Measurements from ENCODE around the gene TTC3. TPM values are rescaled to one million over a fixed set of nuclear protein-coding genes. Genes with fewer than 3 reads are reported as not detected.
A peak's percentile ranks its signal among the peaks of the same experiment; 100 is the strongest.
"Not testable (repeated sequence)": the region's sequence is repeated elsewhere in the genome, so short reads cannot be mapped to it uniquely, and the experiment has no call there.

The TTC3 gene
- polyA plus RNA-seq, 10 donors, result 124 to 170 (median 135) TPM

DNA sequence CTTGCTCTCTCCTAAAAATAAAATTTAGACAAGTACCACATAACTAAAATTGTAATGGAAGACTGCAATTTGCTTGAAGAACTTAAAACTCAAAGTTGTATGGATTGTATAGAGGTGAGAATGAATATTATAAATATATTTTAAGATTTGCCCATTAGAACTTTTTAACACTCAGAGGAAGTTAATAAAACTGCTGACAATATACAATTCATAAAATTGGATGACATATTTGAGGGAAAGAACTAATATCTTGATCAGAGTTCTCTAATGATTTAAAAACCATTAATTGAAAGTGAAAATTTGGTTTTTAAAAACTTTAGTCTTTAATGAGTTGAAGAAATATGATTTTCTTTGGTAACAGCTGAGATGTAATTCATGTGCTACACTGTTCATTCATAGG lies 20.9 kb downstream of the TTC3 start:
- no peak for DNase-seq

DNA sequence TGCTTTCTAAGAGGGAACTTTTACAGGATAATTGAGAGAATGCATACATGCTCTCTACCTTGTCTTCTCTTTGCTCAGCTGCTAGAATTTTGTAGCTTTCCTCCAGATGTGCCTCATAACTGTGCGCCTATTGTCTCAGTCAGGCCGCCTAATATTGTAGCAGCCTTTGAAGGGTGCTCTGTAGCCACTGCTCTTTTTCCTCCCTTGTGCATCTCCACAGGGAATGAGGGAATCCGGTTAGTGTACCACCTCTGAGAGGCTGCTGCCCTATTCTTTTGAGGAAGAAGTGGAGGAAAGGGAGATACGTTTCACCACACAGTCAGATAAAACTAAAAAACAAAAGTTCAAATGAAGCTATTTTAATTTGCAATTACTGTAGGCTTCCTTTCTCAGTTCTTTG lies 22.8 kb downstream of the TTC3 start:
- no peak for DNase-seq

DNA sequence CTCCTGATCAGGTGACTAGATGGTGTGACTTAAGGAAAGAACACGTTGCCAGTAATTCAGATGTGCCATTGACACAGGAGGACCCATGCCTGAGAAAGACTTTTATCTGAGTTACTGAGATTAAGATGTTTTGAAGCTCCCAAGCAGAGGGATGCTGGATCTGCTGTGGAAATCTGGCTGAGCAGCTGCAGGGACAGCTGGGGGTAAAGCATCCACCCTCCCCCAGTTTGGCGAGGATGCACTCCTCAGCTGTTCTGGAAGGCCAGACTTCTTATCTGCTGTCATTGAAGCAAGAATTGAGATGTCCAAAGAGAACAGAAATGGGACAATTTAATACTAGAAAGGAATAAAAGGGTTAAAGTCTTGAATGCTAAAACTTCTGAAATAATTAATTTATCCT lies 25.7 kb downstream of the TTC3 start:
- peak; percentile 11 to 32 (median 28) for DNase-seq

DNA sequence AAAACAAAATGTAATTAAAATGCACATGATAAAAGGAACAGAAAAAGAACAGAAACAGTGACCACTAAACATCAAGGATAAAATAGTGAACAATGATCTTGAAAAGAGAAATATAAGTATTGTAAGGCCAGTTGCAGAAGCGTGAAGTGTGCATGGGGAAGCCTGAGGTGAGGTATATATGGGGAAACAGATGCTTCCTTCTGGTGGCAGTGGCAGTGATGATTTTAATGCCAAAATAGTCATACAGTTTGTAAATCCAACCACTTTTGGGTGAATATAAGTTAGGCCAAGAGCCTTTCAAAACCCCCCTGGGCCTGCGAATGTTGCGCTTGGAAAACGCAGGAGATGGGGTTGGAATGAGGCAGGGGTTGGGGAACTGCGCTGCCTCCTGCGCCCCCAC lies 27.3 kb downstream of the TTC3 start:
- no peak for DNase-seq

DNA sequence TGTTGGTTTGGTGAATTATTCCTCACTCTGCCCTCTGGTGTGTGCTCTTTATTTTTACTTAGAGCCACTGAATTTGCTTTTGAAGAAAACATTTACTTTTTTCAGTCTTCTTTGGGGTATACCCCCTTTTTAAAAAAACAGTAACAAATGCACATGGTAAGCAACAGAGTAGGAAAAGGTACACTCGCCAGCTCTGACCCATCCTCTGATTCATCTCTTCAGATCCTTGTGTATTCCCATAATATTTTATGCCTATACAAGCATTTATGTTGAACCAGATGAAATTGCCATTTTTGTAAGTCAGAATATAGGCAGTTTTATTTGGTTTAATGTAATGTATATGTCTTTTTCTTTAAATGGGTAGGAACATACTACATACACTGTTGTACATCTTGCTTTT lies 28.3 kb downstream of the TTC3 start:
- no peak for DNase-seq

DNA sequence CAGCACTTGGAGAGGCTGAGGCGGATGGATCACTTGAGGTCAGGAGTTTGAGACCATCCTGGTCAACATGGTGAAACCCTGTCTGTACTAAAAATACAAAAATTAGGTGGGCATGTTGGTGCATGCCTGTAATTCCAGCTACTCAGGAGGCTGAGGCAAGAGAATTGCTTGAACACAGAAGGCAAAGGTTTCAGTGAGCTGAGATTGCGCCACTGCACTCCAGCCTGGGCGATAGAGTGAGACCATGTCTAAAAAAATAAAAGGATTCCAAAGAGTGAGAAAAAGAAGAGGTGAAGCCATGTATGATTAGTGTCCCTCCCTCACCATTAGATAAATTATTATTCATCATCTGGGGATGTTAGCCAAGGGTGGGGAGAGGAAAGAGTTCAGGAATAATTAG lies 29.7 kb downstream of the TTC3 start:
- DNase-seq, result not testable (repeated sequence)

DNA sequence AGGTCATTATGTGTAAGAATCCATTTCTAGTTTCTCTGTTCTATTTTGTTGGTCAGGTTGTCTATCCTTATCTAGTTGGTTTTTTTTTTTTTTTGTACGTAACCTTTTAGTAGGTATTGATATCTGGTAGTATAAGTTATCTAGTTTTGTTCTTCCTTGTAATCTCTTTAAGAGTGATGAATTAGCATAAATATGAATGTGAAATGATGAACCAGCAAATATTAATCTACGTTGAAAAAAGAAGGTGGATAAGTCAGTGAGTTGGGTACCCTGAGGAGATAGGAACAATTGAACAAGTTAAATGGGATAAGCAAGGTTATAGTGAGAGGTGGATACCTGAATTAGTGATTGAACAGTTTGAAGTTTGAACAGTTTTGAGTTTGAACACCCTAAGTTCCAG lies 33.9 kb downstream of the TTC3 start:
- no peak for DNase-seq

DNA sequence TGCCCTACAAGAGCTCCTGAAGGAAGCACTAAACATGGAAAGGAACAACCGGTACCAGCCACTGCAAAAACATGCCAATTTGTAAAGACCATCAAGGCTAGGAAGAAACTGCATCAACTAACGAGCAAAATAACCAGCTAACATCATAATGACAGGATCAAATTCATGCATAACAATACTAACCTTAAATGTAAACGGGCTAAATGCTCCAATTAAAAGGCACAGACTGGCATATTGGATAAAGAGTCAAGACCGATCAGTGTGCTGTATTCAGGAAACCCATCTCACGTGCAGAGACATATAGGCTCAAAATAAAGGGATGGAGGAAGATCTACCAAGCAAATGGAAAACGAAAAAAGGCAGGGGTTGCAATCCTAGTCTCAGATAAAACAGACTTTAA lies 38.0 kb downstream of the TTC3 start:
- DNase-seq, result not testable (repeated sequence)

DNA sequence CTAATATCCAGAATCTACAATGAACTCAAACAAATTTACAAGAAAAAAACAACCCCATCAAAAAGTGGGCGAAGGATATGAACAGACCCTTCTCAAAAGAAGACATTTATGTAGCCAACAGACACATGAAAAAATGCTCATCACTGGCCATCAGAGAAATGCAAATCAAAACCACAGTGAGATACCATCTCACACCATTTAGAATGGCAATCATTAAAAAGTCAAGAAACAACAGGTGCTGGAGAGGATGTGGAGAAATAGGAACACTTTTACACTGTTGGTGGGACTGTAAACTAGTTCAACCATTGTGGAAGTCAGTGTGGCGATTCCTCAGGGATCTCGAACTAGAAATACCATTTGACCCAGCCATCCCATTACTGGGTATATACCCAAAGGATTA lies 41.2 kb downstream of the TTC3 start:
- DNase-seq, result not testable (repeated sequence)

DNA sequence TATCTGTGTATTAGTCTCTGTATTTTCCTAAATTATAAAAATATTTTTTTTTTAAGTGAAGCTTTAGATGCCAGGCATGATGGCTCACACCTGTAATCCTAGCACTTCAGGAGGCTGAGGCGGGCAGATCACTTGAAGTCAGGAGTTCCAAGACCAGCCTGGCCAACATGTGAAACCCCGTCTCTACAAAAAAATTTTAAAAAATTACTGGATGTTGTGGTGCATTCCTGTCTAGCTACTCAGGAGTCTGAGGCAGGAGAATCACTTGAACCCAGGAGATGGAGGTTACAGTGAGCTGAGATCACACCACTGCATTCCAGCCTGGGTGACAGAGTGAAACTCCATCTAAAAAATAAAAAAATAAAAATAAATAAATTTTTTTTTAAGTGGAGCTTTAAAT lies 43.4 kb downstream of the TTC3 start:
- DNase-seq, result not testable (repeated sequence)

DNA sequence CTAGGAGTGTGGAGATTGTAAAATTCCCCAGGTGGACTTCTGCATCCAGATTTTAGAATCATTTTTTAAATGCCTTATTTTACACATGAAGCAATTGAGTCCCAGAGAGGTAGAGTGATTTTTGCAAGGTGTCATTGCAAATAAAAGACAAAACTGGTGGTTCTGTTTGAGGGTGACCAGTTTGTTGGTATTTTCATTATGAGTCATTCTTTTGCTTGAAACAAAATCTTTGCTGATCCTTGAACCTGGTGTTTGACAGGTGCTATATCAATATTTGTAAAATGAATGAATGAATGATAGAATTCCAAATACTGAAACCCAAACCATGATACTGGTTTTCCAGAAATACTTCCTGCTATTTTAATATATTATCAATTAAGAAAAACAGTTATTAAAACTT lies 44.1 kb downstream of the TTC3 start:
- DNase-seq, result no peak

DNA sequence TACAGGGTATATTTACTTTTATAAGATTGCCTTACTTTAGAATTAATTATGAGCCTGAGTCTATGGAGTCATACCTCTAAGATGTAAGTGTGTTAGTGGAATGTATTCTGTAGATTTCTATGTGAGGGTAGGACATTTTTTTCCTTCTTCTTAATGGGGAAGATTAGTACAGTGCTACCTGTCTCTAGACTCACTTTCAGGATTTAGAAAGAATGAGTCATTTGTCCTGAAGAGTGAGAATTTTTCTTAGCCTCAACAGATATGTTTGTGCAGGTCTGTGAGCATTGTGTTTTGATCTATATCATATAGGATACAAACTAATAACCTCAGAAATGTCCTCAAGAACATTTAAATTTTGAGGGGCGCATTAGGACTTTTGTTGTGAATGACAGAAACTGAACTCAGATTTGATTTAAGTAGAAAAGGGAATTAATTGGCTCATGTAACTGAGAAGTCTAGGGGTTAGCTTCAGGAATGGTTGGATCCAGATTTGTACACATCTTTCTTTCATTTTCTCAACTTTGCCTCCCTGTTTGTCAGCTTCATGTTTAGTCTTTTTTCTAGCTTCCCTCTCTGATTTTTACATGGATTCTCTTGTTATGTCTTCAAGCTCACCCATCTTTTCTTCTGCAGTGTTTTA lies 45.3 kb downstream of the TTC3 start:
- no peak for DNase-seq

DNA sequence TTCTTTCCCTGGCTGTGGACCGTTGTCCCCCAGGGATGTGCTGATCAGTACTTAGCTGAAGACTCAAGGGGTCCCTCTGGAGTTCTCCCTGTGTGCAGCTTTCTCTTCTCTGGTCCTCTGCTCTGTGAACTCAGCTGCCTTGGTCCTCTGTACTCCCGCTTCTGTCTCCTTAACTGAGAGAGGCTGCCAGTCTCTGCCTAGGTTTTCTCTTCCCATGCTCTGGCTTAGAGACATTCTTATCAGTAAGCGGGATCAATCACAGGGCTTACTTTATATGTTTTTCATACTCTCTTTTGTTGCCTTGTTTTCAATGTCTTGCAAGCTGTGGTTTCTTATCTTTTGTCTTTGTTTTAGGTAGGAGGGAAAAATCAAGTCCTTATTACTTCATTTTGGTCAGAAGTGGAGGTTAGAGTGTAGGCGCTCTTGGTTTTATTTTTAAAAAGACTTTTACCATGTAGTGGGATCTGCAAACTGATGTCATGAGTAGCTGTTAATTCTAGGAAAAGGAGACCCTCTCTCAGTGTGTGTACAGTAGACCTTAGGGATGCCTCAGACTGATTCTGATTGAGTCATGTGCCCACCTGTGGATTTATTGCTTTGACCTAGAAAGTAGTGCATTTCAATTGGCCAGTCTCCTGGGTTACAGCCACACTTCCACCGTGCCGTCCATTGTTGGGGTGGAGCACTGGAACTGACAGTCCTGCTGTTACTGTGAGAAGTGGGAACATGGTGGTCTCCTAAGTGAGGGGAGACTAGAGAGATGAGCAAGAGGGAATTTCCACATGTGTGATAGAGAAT lies 46.6 kb downstream of the TTC3 start:
- no peak for DNase-seq

DNA sequence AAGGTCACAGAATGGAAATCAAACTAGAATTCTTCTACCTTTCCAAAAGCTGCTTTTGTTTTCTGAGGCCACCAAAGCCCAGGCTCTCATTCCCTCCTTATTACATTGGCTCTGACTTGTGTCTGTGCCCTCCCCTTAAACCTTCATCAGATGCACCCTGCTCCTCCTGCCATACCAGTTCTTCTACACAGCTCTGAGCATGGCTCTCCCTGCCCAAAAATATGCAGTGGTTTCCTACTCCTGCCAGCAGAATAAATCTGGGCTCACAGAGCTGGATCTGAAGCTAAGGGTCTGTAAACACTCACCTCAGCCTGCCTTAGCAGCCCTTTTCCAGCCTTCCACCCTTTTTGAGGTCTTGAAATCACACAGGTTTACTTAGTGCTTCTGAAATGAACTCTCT lies 55.0 kb downstream of the TTC3 start:
- DNase-seq, result no peak

DNA sequence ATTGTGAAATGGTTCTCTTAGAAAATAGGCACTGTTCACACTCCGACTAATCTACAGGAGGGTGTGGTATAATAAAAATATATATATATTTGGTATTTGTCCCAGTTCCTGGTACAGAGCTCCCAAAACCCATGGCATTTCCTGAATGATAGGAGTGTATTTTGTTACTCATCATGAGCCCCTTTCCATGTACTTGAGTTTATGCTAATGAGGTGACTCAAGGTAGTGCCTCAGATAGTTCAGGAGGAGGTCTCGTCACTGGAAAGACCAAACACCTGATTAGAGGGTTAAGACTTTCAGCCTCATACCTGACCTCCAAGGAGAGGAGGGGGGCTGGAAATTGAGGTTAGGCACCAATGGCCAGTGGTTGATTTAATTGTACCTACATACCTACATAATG lies 57.9 kb downstream of the TTC3 start:
- no peak for DNase-seq

DNA sequence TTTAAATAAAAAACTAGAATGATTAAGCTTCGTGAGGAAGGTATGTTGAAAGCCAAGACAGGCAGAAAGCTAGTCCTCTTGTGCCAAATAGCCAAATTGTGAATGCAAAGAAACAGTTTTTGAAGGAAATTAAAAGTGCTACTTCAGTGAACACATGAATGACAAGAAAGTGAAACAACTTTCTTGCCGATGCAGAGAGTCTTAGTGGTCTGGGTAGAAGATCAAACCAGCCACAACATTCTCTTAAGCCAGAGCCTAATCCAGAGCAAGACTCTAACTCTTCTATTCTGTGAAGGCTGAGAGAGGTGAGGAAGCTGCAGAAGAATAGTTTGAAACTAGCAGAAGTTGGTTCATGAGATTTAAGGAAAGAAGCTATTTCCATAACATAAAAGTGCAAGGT lies 63.2 kb downstream of the TTC3 start:
- DNase-seq, result no peak

DNA sequence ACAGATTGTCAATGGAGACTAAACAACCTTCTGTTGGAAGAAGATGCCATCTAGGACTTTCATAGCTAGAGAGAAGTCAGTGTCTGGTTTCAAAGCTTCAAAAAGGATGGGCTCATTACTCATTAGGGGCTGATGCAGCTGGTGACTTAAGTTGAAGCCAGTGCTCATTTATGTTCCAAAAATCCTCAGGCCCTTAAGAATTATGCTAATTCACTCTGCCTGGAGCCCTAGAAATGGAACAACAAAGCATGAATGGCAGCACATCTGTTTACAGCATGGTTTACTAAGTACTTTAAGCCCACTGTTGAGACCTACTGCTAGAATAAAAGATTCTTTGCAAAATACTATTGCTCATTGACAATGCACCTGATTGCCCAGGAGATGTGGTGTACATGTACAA lies 63.7 kb downstream of the TTC3 start:
- no peak for DNase-seq

DNA sequence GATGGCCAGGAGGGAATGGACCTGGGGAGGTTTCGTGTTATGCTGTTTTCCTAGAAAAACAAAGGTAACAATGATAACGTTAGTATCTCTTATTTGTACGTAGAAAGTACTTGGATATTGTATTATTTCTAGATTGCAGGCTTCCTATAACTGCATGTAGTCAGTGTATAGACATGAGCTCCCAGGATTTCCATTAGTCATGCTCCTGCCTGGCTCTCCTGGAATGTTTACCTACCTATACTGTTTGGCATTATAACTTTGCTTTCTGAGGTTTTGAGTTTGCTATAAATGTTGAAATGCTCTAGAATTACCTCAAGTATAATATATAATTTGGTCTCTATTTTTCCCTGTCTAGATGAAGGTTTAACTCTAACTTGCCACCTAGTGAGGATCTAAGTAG lies 66.1 kb downstream of the TTC3 start:
- DNase-seq, result no peak

DNA sequence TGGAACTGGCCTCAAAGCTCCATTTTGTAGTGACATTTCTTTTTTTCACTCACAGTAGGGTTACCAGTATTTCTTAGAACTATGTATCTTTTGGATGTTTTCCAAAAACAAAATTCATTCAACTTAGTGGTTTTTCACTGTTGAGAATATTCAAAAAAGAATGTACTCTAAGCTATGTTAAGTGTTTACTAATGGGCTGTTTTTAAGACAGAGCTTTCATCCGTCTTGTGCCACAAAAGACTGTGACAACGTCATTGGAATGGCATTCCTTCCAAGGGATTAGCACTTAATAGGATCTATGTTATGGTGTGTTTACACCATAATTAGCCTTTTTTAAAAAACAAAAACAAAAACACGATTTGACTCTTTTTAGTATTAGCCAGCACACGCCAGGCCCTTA lies 66.8 kb downstream of the TTC3 start:
- DNase-seq, result peak in 1 of 3 donors; percentile 55

DNA sequence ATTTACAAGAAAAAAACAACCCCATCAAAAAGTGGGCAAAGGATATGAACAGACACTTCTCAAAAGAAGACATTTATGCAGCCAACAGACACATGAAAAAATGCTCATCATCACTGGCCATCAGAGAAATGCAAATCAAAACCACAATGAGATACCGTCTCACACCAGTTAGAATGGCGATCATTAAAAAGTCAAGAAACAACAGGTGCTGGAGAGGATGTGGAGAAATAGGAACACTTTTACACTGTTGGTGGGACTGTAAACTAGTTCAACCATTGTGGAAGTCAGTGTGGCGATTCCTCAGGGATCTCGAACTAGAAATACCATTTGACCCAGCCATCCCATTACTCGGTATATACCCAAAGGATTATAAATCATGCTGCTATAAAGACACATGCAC lies 70.3 kb downstream of the TTC3 start:
- not testable (repeated sequence) for DNase-seq

DNA sequence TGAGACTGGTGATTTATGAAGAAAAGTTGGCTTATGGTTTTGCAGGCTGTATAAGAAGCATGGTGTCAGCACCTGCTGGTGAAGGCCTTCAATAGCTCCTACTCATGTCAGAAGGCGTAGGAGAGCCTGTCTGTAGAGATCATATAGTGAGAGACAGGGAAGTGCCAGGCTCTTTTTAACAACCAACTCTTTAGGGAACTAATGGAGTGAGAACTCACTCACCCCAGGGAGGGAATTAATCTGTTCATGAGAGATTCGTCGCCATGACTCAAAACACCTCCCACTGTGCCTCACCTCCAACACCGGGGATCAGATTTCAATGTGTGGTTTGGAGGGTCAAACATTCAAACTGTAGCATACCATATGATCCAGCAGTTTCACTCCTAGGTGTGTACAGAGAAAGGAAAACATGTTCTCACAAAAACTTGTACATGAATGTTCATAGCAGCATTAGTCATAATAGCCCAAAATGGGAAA lies 72.6 kb downstream of the TTC3 start:
- peak in 1 of 3 donors; percentile 31 for DNase-seq

DNA sequence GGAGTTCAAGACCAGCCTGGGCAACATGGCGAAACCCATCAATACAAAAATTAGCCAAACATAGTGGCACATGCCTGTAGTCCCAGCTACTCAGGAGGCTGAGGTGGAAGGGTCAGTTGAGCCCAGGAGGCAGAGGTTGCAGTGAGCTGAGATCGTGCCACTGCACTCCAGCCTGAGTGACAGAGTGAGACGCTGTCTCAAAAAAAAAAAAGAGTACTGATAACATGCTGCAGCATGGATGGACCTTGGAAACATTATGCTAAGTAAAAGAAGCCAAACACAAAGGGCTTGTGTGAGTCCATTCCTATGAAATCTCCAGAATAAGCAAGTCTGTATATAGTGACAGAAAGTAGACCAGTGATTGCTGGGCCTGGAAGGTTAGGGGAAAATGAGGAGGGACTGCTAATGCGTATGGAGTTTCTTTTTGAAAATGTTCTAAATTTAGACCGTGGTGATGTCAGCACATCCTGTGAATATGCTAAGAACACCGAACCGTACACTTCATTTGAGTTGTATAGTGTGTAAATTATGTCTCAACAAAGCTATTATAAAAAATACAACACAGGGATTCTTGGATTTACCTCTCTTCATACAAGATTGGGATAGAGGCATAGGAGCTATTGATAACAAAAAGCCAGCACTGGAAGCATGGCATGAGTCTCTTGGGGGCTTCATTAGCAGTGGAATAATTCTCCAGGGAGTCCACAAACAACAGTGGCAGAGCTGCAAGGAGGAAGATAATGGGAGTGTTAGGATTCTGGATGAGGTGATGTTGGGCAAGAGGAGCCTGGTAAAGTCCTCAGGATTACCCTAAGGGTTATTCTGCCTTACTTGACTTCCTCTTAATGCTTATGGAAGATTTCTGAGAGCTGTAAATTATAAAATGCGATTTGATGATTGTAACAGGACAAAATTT lies 73.5 kb downstream of the TTC3 start:
- peak in 1 of 3 donors; percentile 17 for DNase-seq
